GM19099 (cell line): ENCODE measurements around the gene CFAP206.

Source experiments
- POLR2A ChIP-seq: IDR thresholded peaks from 3 replicates; pipeline ENCODE4 v1.6.1; 2011; ENCODE audit warnings: low read depth; ENCODE audit not compliant: insufficient read length; ENCODE audit errors: extremely low read depth

The CFAP206 gene, protein sequence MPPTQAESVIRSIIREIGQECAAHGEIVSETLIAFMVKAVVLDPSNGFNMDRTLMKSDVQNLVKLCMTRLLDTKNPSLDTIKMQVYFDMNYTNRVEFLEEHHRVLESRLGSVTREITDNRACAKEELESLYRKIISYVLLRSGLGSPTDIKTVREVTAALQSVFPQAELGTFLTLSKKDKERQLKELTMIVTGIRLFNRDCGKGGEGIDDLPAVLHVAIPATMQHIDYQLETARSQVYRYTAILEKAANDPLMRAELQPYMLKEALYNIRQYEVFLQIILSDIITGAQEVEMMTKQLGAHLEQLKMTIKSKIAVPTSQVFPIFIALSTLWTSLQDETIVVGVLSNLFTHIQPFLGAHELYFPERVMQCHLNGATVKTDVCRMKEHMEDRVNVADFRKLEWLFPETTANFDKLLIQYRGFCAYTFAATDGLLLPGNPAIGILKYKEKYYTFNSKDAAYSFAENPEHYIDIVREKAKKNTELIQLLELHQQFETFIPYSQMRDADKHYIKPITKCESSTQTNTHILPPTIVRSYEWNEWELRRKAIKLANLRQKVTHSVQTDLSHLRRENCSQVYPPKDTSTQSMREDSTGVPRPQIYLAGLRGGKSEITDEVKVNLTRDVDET

DNA sequence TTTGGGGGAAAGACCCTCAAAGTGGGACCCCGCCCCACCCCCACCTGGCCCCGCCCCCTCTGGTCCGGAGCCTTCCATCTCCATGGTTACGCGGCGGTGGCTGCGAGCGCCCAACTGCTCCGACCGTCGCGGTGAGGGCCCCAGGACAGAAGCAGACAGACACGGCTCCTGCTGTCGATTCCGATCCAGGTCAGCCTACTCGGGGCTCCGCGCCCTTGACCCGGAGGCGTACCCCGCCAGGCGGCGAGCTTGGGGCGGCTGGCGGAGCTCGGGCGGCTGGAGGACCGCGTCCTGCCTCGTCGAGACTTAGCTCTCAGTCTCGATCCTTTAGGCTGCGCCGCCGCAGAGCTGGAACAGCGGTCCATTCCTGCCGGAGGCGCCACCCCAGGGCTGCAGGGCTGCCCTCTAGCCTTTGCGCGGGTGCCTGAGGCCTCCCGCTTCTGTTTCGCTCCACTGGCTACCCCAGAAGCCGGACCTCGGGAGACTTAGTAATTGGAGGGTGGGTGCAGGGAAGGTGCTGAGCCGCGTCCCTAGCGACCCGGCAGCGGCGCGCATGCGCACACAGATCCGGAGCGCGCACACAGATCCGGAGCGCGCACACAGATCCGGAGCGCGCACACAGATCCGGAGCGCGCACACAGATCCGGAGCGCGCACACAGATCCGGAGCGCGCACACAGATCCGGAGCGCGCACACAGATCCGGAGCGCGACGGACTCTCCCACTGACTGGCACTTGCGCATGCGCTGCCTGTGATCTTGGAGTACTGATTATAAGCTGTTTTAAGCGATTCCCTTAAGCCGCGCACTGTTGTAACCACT is at the start of gene CFAP206:
Gene CFAP206 (plus strand): TSS at position 72 of the 820 bp plus-strand sequence. CDS start 1,868 bp downstream, outside the sequence.
- no peak for TF ChIP-seq POLR2A

DNA sequence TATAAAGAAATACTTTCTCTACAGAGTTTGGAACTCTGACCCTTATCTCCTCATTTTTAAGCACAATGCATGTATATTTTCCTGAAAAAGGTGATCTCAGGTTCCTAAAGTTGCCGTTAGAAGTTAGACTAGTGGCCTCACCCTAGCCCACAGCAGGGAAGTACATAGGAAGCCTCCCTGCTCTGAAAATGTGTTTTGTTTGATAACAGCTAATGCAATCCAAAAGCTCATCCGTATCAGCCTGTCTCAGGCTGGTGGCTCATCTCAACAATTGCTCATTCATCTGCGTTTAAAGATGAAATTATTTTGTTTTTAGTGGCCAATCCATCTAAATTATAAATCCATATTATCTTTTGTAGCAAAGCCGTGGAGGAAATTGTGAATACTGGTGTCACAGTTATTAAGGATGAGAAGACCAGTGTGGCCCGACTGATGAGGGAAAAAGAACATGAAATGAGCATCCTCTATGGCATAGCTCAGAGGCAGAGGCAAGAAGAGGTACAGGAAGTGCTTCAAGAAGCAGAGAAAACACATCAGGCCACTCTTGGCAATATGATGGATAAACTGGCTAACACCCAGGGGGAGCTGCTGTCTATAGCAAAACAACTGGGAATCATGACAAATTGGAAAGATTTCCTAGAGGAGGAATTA is 43.0 kb upstream of the CFAP206 start:
- TF ChIP-seq POLR2A, result no peak

DNA sequence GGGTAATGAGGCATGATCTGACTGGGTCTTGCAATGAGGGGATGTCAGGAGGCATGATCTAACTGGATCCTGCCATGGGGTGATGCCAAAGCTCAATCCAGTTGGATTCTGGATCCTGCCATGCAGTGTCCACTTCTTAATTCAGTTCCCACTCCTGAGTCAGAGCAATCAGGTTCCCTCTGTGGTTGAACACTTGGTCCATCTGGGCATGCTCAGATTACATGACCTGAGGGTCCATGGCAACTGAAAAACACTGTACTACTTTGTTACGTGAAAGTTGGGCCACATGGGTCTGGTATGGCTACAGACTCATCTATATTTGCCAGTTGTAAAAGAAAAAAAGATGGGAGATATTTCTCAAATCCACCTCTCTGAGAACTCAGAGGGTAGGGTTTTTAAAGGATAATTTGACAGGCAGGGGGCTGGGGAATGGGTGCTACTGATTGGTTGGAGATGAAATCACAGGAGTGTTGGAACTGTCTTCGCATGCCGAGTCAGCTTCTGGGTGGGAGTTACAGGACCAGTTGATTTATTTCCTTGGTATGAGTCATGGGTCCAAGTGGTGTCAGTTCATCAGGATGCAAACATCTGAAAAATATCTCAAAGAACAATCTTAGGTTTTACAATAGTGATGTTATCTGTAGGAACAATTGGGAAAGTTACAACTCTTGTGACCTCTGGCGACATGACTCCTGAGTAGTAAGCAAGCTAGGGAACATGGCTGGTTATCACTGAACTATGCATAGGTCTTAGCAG is 41.5 kb upstream of the CFAP206 start:
- TF ChIP-seq POLR2A, result no peak

DNA sequence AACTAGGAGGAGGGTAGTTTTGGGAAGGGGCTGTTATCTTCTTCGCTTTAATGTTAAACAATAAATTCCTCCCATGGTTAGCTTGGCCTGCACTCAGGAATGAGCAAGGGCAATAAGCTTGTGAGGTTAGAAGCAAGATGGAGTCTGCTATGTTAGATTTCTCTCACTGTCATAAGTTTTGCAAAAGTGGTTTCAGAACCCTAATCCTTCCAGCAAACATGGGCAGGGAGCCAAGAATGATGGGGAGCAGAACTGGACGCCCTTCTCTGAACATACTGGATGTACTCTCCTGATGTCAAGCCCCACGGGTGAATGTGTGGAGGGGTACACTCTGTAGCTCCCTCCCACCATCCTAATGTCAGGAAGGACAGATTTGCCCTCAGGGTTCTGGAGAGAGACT is 40.9 kb upstream of the CFAP206 start:
- no peak for TF ChIP-seq POLR2A

DNA sequence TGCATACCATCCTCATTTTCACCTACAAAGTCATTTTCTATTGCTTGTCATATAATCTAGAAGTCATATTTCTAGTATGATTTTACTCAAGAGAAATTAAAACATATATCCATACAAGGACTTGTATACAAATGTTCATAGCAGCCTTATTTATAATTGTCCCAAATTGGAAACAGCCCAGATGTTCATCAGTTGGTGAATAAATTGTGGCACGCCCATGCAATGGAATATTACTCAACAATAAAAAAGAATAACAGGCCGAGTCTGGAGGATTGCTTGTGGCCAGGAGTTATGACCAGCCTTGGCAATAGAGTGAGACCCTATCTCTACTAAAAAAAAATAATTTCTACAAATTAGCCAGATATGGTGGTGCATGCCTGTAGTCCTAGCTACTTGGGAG is 34.4 kb upstream of the CFAP206 start:
- TF ChIP-seq POLR2A, result no peak

DNA sequence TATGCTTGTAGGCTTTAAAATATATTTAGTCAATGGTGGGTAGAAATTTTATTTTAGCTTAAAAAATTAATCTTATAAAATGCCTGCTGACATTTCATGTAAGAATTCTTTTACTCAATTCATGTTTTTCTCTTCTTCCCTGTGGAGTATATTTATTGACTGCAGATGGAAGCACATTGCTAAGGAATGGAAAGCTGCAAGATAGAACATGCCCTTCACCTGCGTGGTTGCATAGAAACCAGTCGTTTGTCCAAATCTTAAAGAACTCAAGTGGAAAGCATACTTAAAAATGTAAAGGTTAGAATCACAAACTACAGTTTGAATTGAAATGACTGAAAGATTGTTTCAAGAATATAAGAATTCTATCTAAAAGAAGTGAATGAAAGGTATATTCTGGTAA is 32.5 kb upstream of the CFAP206 start:
- TF ChIP-seq POLR2A, result no peak

DNA sequence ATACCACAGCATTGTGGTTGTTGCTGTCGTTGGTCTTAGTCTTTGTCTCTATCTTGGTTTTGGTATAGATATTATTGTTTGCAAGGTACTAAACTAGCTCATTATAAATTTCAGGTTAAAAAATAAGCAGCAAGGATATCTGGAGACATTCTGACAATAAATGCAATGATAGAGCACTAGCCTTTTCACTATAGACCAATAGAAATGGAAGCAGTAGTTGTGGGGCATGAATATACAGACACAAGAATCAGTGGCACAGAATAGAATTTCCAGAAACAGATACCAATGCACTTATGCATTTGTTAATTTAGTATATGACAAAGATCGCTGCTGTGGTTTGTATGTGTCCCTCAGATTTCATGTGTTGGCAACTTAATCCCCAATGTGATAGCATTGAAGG is 31.1 kb upstream of the CFAP206 start:
- no peak for TF ChIP-seq POLR2A

DNA sequence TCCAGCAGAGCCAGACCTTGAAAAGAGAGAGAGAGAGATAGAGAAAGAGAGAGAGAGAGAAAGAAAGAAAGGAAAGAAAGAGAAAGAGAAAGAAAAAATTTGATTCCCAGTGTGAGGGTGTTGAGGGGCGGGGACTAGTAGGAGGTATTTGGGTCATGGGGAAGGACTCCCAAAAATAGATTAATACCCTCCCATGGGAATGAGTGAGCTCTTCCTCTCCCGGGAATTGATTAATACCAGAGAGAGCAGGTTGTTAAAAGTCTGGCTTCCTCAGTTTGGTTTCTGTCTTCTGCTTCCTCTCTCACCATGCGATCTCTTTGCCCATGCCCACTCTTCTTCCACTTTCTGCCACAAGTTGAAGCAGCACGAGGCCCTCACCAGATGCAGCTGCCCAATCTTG is 28.8 kb upstream of the CFAP206 start:
- TF ChIP-seq POLR2A, result no peak

DNA sequence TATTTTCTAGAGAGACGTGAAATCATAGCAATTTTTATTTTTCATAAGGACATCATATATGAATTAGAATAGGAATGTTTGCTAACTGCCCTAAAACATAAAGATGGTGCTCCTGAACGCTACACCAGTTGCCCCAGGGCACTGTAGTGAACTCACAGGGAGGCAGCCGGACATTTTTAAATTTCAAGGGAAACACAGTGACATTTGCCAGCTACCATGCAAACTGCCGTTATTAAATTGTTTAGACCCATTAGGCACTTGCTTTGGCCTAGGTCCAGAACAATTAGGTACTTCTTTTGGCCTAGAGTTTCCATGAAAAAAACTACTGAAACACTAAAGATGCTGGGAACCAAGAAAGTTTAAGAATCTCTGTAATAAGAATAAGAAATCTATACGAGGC is 24.9 kb upstream of the CFAP206 start:
- TF ChIP-seq POLR2A, result no peak

DNA sequence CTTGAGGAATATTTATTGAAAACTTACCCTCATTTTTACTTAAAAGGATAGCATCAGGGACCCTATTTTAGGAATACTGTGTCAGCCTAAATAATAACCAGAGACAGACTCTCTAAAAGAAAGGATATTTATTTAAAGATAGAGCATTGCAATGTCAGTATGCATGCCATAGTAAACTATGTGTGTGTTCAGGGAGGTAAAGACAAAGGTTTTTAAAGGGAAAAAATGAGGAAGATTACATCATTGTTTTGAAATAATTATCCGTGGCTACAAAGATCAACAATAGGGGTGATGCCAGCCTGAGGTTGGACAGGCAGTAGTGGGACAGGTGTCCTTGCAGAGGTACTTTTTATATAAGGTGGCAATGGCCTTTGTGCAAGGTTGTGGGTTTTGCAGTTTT is 23.7 kb upstream of the CFAP206 start:
- TF ChIP-seq POLR2A, result no peak

DNA sequence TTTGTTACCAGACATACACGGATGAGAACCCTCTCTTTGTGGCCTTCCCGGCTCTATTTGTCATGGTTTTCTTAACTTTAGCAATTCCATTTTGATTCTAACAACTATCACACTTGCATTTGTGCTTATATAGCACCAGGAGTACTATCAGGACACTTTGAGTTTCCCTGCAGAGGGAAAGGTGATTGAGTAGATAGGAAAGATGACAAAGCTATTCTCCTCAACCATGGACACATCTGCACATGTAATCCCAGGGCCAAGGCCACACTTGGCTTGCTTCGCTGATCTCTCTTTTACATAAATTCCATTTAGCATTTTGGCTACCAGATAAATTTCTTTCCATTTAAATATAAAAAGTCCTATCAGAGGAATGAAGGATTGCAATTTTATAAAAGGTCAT is 23.3 kb upstream of the CFAP206 start:
- TF ChIP-seq POLR2A, result no peak

DNA sequence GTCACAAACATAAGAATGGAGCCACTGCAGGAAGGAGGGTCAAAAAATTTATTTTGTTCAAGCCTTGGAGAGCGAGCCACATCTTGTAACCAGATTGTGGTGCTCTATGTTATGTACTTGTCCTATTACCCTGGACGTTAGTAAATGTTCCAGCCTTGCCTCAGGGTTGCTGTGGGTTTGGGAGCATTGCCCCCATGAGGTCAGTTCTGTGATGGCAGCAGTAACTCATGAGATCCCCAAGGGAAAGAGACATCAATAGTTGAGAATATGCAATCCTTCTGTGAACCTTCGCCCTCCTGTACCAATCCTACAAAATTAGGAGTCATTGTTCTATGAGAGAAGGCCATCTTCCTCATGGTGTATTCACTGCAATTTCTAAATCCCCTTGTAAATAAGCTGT is 16.4 kb upstream of the CFAP206 start:
- no peak for TF ChIP-seq POLR2A

DNA sequence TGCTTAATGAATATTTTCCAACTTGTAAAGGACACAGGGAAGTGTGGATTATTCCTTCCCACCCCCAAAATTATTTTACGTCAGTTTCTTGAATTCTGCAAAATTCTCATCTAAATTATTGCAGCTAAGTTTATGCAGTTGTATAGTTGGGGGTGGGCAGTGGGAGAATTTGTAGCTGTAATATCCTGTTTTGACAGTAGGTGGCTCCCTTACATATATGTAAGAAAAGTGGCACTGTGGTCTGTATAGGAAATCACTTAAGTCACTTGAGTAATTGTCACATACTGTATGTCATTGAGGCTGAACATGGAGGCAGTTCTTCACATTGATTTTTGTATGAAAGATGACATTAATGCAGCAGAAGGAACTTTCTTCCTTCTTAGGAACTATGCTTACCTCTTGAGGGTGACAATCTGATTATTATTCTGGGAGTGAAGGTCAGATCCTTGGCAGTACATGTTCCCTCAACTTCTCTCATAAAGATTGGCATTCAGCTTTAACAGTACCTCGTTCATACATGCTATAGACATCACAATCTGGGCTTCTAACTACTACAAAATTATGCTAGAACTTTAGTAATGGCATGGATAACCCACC is 14.6 kb upstream of the CFAP206 start:
- no peak for TF ChIP-seq POLR2A

DNA sequence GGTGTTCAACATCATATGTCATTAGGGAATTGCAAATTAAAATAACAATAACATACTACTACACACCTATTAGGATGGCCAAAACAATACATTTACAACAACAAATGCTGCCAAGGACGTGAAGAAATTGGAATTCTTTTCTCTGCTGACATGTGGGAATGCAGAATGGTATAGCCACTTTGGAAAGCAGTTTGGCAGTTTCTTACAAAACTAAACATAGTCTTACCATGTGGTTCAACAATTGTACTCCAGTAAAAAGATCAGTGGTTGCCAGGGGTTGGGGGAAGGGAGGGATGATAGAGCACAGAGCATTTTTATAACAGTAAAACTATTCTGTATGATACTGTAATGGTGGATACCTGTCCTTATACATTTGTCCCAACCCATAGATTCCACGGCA is 12.3 kb upstream of the CFAP206 start:
- TF ChIP-seq POLR2A, result no peak

DNA sequence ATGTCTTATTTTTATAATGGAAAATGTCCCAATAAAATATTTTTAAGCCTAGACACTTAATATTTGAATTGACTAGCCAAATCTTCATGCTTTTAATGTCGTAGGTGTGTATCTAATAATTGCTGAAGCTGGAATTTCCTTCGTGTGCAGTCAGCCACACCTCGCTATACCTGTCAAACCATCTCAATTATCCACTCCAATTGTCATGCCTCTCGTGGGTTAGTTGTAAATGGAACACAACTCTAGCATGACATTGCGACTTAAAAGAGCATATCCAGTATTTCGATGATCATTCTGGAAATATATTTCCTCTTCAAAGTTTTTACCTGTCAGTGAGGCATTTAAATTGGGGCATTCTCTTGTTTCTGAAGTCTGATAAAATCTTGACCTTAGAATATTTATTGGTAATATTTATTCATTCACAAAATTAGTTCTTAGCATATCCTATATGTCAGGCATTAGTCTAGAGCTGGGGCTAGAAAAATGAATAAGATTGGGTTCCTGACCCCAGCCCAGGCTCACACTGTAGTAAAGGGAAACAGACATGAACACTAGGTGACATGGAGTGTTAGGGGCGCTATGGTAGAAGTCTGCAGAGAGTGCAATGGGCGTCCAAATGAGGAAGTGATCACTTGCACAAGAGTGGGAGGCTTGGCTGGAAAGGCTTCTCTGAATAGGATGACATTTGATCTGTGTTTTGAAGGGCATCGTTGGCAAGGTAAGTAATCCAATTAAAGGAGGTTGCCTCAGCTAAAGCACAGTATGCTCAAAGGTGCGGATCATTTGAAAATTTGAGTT is 11.0 kb upstream of the CFAP206 start:
- no peak for TF ChIP-seq POLR2A
